Measurements from ENCODE around the gene LMNA. TPM values are rescaled to one million over a fixed set of nuclear protein-coding genes. Genes with fewer than 3 reads are reported as not detected.

Gene LMNA
- total RNA-seq, 3 donors from 2014 or later: 263 to 334 (median 308) TPM

DNA sequence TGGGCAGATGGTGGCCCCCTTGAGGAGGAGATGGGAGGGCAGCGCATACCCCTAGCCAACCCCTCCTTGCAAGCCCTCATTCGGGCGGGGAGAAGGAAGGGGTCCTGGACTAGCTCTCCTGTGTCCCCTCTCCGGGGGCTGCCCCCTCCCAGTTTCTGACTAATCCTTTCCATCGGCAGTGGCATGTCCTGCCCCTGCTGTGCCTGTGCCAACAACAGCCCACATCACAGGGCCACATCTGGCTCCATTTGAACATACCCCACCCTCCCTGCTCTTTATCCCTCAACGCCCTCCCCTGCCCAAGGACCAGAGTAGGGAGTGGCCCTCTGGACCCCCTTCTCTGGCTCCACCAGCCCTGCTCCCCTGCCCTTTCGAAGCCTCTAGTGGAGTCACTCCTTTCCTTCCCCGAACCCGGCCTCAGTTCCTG lies 11.0 kb upstream of the LMNA start:
- ATAC-seq (no peak), DNase-seq (peak; percentile 40 to 69 (median 59))
- Histone ChIP-seq H3K9me3 (no peaks in the 10 kb centered on the region), H3K4me3 (no peak overlapping the region), H3K36me3 (ENCODE audit: low read depth) (no peaks in the 10 kb centered on the region), H3K4me1 (ENCODE audit: low read depth) (peaks cover 66% of the 10 kb centered on the region)
- TF ChIP-seq, protein P1, sequence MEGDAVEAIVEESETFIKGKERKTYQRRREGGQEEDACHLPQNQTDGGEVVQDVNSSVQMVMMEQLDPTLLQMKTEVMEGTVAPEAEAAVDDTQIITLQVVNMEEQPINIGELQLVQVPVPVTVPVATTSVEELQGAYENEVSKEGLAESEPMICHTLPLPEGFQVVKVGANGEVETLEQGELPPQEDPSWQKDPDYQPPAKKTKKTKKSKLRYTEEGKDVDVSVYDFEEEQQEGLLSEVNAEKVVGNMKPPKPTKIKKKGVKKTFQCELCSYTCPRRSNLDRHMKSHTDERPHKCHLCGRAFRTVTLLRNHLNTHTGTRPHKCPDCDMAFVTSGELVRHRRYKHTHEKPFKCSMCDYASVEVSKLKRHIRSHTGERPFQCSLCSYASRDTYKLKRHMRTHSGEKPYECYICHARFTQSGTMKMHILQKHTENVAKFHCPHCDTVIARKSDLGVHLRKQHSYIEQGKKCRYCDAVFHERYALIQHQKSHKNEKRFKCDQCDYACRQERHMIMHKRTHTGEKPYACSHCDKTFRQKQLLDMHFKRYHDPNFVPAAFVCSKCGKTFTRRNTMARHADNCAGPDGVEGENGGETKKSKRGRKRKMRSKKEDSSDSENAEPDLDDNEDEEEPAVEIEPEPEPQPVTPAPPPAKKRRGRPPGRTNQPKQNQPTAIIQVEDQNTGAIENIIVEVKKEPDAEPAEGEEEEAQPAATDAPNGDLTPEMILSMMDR (IDR thresholded peaks at IDR 0.05): no peak
- intact Hi-C loops (cut with DNase I, micrococcal nuclease): no loop called here

DNA sequence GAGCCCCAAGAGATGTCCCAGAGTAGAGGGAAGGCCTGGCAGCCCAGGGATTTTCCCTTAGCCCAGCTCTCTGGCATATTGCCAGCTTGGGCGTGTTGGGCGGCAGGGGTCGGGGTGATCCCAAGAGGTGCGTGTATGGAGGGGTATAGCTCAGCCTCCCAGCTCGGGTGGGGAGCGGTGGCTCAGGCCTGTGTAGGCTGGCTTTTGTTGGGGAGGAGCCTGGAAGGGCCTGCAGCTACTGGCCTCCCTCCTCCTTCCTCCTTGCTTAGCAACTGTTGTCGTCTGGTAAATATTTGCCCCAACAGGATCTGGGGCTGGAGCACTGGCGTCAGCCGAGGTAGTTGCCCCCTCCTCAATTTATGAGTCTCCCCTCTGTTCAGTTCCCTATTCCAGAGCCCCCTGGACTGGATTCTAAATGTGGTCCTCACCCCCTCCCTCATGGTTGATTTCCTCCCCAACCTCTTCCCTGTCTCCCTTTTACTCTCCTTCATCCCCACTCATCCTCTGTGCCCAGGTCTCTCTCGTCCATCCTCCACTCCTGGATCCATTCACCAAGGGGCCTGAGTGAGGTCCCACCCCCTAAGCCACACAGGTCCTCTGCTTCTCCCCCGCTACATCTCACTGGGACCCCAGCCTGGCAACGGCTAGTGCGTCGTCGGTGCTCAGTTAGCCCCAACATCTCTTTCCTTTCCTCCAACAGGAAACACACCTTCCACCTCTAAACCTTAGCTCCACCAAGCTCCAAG lies 10.3 kb upstream of the LMNA start:
- H3K4me1 ChIP-seq (ENCODE audit: low read depth): peaks cover 66% of the 10 kb centered on the region
- intact Hi-C loops (cut with DNase I, micrococcal nuclease): no loop called here
- no peaks in the 10 kb centered on the region for H3K9me3 ChIP-seq
- no peak overlapping the region for H3K4me3 ChIP-seq
- TF ChIP-seq, protein P1 (IDR thresholded peaks at IDR 0.05): no peak
- DNase-seq: peak; percentile 75 to 87 (median 82)
- no peaks in the 10 kb centered on the region for H3K36me3 ChIP-seq (ENCODE audit: low read depth)
- peak; percentile 68 for ATAC-seq

DNA sequence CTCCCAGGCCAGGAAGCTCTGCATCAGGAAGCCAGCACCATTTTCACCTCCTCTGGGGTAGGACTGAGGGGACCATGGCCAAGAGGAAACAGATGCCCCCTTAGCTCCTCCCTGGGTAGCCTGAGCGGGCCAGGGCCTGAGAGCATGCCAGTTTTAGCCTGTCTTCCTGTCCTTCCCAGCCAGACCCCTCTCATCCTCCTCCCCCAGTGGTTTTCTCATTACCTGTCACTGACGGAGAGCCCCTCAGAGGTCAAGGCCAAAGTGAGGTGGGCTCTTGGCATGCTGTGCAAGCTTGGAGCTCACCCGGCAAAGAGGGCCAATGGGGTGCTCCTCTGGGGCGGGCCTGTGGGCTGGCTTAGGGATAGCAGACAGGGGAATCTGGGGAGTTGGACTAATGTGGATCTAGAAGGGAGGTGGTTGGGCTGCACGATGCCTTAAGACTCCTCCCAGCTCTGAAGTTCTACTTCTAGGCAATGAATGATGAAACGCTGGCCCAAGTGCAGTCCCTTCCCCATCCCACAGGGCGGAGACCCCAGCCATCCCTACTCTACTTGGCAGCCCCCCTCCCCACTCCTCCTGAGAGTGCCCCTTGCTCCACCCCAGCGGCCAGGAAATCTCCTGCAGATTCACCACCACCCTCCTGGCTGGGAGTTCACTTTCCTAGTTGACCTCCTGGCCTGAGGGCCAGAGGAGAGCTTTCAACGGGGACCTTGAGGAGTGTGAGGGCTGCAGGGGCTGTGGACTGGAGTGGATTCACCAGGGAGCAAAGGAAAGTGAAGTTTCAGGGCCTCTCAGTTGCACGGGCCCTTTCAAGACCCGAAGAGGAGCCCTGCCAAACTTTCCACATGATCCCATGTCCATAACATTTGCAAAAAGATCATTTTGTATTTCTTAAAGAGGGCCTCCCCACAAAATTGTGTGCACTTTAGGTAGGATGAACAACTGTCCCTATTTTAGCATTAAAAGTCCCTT lies 9.4 kb upstream of the LMNA start:
- no peaks in the 10 kb centered on the region for H3K36me3 ChIP-seq (ENCODE audit: low read depth)
- intact Hi-C loops (cut with DNase I, micrococcal nuclease): no loop called here

DNA sequence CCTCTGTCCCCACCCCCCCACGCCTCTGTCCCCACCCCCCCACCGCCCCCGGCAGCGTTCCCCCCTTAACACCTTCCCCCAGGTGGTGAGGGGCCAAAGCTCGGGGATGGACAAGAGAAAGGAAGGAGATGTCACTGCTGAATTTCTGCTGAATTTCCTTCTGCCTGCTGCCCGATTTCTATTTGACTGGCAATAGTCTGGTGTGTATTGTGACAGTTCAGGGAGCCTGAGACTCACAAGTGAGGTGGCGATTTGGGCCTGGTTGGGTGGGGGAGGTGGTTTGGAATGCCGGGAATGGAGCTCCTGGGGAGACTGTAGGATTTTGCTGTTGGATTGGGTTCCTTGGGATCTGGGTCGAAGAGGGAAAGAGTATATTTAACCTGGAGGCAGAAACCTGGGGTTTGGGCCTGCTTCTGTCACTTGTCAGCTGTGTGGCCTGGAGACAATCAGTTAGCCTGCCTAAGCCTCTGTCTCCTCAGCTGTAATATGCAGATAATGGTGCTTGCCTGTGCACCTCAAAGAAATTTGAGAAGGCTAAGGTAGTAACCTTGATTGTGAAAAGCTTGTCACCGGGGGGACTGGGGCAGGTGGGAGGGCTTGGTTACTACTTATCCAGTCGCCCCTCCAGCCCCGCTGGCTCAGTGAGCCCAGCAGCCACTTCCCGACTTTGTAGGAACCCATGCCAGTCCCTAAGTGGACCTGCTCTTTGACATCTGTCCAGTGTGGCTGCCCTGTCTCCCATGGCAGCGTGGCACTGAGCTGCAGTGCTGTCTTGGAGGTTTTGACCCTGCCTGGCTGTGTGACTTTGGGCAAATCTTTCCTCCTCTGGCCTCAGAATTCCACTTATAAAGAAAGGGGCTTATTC lies 7.7 kb upstream of the LMNA start:
- Histone ChIP-seq H3K36me3 (ENCODE audit: low read depth) (no peaks in the 10 kb centered on the region), H3K4me1 (ENCODE audit: low read depth) (peaks cover 43% of the 10 kb centered on the region), H3K4me3 (no peak overlapping the region), H3K9me3 (no peaks in the 10 kb centered on the region)
- DNase-seq: peak in 2 of 3 donors; percentile 25 to 45
- TF ChIP-seq, protein P1 (IDR thresholded peaks at IDR 0.05): no peak
- peak; percentile 1 for ATAC-seq
- intact Hi-C loops (cut with DNase I, micrococcal nuclease): no loop called here

More for the DNA sequence above, 9.4 kb upstream of the LMNA start:
- ATAC-seq (no peak), DNase-seq (peak; percentile 28 to 71 (median 45))
- no peak overlapping the region for H3K4me3 ChIP-seq
- TF ChIP-seq, protein P1 (IDR thresholded peaks at IDR 0.05): no peak
- peaks cover 59% of the 10 kb centered on the region for H3K4me1 ChIP-seq (ENCODE audit: low read depth)
- H3K9me3 ChIP-seq: no peaks in the 10 kb centered on the region

DNA sequence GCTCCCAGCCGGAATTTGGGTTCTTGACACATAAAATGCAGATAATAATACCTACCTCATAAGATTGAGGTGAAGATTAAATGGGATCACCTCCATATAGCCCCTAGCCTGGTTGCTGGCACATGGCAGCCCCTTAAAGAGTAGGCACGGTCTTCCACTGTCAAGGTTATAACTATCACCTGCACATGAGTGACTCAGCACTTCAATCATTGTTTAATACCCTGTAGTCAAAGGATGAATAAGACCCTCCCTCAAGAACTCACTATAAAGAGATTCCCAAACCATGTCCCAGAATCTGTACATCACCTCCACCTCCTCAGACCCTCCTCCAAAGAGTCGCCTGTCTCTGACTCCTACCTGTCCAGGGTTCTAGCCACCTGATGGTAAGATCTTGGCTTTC lies 6.5 kb upstream of the LMNA start:
- ATAC-seq: no peak

More for the DNA sequence above, 6.5 kb upstream of the LMNA start:
- intact Hi-C loops (cut with DNase I, micrococcal nuclease): no loop called here
- Histone ChIP-seq H3K36me3 (ENCODE audit: low read depth) (no peaks in the 10 kb centered on the region), H3K4me3 (no peak overlapping the region), H3K4me1 (ENCODE audit: low read depth) (peaks cover 34% of the 10 kb centered on the region), H3K9me3 (no peaks in the 10 kb centered on the region)
- TF ChIP-seq, protein P1 (IDR thresholded peaks at IDR 0.05): no peak
- DNase-seq: no peak
